GM23338 (cell line): Measurements from ENCODE around the gene BORCS8. TPM values are rescaled to one million over a fixed set of nuclear protein-coding genes. Genes with fewer than 3 reads are reported as not detected.

Experiments
- ATAC-seq: fragments of 200-7000 bp; cut with Tn5 transposase; 3 replicates; pipeline ENCODE4 v1.9.1; 2020
- DNase-seq: peaks from one replicate; pipeline ENCODE4 v3.0.0-alpha.2; 2015; ENCODE audit warnings: low spot score
- H2AFZ ChIP-seq: fragments of 200-600 bp; sonication (generic); 2 replicates; pipeline ENCODE4 v1.8.0; 2016; ENCODE audit warnings: antibody characterized with exemption, mild to moderate bottlenecking, moderate library complexity
- H3F3A ChIP-seq: fragments of 200-600 bp; sonication (generic); replicated peaks from 2 replicates; pipeline ENCODE4 v1.8.0; 2017; ENCODE audit warnings: antibody characterized with exemption, mixed run types, low read depth
- H3K27ac ChIP-seq: fragments of 200-600 bp; sonication (generic); 2 replicates; pipeline ENCODE4 v1.6.1; 2016; ENCODE audit warnings: low read depth
- H3K27me3 ChIP-seq: fragments of 200-600 bp; sonication (generic); 2 replicates; pipeline ENCODE4 v1.8.0; 2016; ENCODE audit warnings: mild to moderate bottlenecking, mixed run types, moderate library complexity; ENCODE audit not compliant: insufficient read depth
- H3K36me3 ChIP-seq: fragments of 200-600 bp; sonication (generic); 2 replicates; pipeline ENCODE4 v1.8.0; 2016; ENCODE audit warnings: mild to moderate bottlenecking; ENCODE audit not compliant: insufficient read depth
- H3K4me1 ChIP-seq: fragments of 200-600 bp; sonication (generic); 2 replicates; pipeline ENCODE4 v1.8.0; 2016; ENCODE audit warnings: mild to moderate bottlenecking, moderate library complexity; ENCODE audit not compliant: insufficient read depth
- H3K4me2 ChIP-seq: fragments of 200-600 bp; sonication (generic); 2 replicates; pipeline ENCODE4 v1.7.1; 2017; ENCODE audit warnings: mixed run types
- H3K4me3 ChIP-seq: fragments of 200-600 bp; sonication (generic); 2 replicates; pipeline ENCODE4 v1.6.1; 2016; ENCODE audit warnings: mixed run types
- H3K79me2 ChIP-seq: fragments of 200-600 bp; sonication (generic); replicated peaks from 2 replicates; pipeline ENCODE4 v1.8.0; 2017; ENCODE audit warnings: mild to moderate bottlenecking; ENCODE audit not compliant: insufficient read depth
- H3K9me2 ChIP-seq: fragments of 200-600 bp; sonication (generic); 2 replicates; pipeline ENCODE4 v1.8.0; 2017; ENCODE audit not compliant: insufficient read depth
- H4K20me1 ChIP-seq: fragments of 200-600 bp; sonication (generic); replicated peaks from 2 replicates; pipeline ENCODE4 v1.8.0; 2017; ENCODE audit warnings: mild to moderate bottlenecking; ENCODE audit not compliant: insufficient read depth
- H3K27ac Mint-ChIP-seq: 2 replicates; pipeline ENCODE4 v1.8.0; 2020; ENCODE audit warnings: inconsistent platforms, mild to moderate bottlenecking, moderate library complexity, mixed read lengths
- H3K27me3 Mint-ChIP-seq: 3 replicates; pipeline ENCODE4 v1.8.0; 2022; ENCODE audit warnings: low read depth, mild to moderate bottlenecking, moderate library complexity, mixed read lengths, inconsistent platforms; ENCODE audit not compliant: insufficient read depth, poor library complexity
- H3K36me3 Mint-ChIP-seq: 3 replicates; pipeline ENCODE4 v1.8.0; 2021; ENCODE audit warnings: low read depth, mild to moderate bottlenecking, inconsistent platforms, moderate library complexity, mixed read lengths
- H3K4me1 Mint-ChIP-seq: 3 replicates; pipeline ENCODE4 v1.8.0; 2020; ENCODE audit warnings: mild to moderate bottlenecking, inconsistent platforms, mixed read lengths
- H3K4me3 Mint-ChIP-seq: 3 replicates; pipeline ENCODE4 v1.8.0; 2021; ENCODE audit warnings: moderate library complexity, mild to moderate bottlenecking, inconsistent platforms, mixed read lengths
- H3K9me3 Mint-ChIP-seq: 3 replicates; pipeline ENCODE4 v1.8.0; 2020; ENCODE audit warnings: moderate library complexity, mild to moderate bottlenecking, inconsistent platforms, mixed read lengths
- CREB1 ChIP-seq: fragments of 250-450 bp; sonication (Bioruptor Pico); IDR thresholded peaks from 2 replicates; pipeline ENCODE4 v1.5.0; 2020; ENCODE audit warnings: low read depth, mild to moderate bottlenecking, moderate library complexity
- EZH2 ChIP-seq: fragments of 200-600 bp; sonication (generic); IDR thresholded peaks from one replicate; pipeline ENCODE4 v1.8.0; 2017; ENCODE audit warnings: antibody characterized with exemption, mild to moderate bottlenecking, low read depth; ENCODE audit not compliant: unreplicated experiment
- EZH2phosphoT487 ChIP-seq: fragments of 200-600 bp; sonication (generic); IDR thresholded peaks from one replicate; pipeline ENCODE4 v1.8.1; 2018; ENCODE audit warnings: antibody characterized with exemption; ENCODE audit not compliant: unreplicated experiment
- NANOG ChIP-seq: IDR thresholded peaks from 2 replicates; pipeline ENCODE4 v1.6.1; 2016; ENCODE audit warnings: antibody characterized with exemption, borderline replicate concordance
- POLR2AphosphoS5 ChIP-seq: IDR thresholded peaks from 2 replicates; pipeline ENCODE4 v1.6.1; 2016; ENCODE audit warnings: antibody characterized with exemption, low read depth
- ZNF114 ChIP-seq: fragments of 250-450 bp; sonication (Bioruptor Pico); IDR thresholded peaks from 2 replicates; pipeline ENCODE4 v1.5.0; 2020; ENCODE audit warnings: mild to moderate bottlenecking, moderate library complexity
- ZNF331 ChIP-seq: fragments of 250-450 bp; sonication (Bioruptor Pico); IDR thresholded peaks from 2 replicates; pipeline ENCODE4 v1.5.0; 2020; ENCODE audit warnings: low read depth, mild to moderate bottlenecking, moderate library complexity
- polyA plus RNA-seq: library from polyadenylated mRNA; unstranded; fragments of >200 nt; fragmentation: Nextera tagmentation; extraction: Ambion mirVana; gene quantifications from 2 replicates; pipeline ENCODE4 v1.2.1, GENCODE V29; 2016
- total RNA-seq: library from RNA; depleted of rRNA; stranded (reverse); fragments of >200 nt; shearing (Covaris generic); gene quantifications from 2 replicates; pipeline ENCODE4 v1.2.3, GENCODE V29; 2014
- TF ChIP-seq, protein P1 (sequence below): fragments of 250-450 bp; sonication (Bioruptor Pico); IDR thresholded peaks from 2 replicates; pipeline ENCODE4 v1.5.0; 2020; ENCODE audit warnings: mild to moderate bottlenecking, moderate library complexity
- TF ChIP-seq, protein P2 (sequence below): IDR thresholded peaks from 2 replicates; pipeline ENCODE4 v1.6.1; 2016; ENCODE audit warnings: antibody characterized with exemption
- TF ChIP-seq, protein P3 (sequence below): IDR thresholded peaks from one replicate; pipeline ENCODE4 v1.6.1; 2018; ENCODE audit warnings: antibody characterized with exemption; ENCODE audit not compliant: unreplicated experiment

The BORCS8 gene
- total and polyA plus RNA-seq, 2 experiments from 2014 or later, result 15.1 to 18.8 TPM

DNA sequence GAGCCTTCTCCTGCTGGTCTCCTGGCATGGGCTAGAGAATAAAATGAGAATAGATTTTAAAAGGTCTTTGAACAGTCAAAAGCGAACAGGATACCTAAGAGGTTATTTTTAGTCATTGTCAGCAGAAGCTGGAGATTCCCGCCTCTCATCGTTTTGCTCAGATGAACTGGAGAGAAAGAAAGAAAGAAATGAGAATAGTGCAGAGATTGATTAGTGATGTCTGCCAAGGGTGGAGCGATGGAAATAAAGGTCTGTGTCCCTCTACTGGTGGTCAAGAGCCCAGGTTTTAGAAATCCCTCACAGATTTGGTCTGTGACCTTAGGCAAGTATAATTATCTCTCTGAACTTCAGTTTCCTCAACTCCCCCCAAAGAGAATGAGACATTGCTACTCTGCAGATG is 25.1 kb upstream of the BORCS8 start (continued):
- TF ChIP-seq POLR2AphosphoS5, result no peak

DNA sequence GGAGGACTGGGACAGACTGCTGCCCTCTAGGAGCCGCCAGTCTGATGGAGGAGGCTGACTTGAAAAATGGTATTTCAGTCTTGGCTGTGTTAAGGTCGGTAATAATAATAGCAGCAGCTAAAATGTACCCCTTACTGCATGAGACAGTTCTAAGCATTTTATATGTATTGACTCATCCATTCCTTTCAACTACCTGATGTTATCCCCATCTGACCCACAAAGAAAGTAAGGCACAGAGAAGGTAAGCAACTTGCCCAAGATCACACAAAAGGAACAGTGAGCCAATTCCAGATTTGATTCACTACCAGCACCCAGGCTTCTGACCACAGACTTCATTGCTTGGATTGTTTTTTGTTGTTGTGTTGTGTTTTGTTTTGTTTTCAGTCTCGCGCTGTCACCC is 23.8 kb upstream of the BORCS8 start:
- Histone ChIP-seq H3K36me3 (no peaks in the 10 kb centered on the region), H3K4me2 (no peak overlapping the region), H3K4me1 (peaks cover 3% of the 10 kb centered on the region; the same call in 1 of the 2 replicates), H3K79me2 (no peaks in the 10 kb centered on the region), H3K9me2 (no peaks in the 10 kb centered on the region), H4K20me1 (peaks cover 3% of the 10 kb centered on the region; the same call in 1 of the 2 replicates), H3K27ac (no peak overlapping the region), H3K27me3 (peaks cover 41% of the 10 kb centered on the region), H2AFZ (no peak overlapping the region), H3K4me3 (no peak overlapping the region), H3F3A (no peaks in the 10 kb centered on the region)
- no peaks in the 10 kb centered on the region for H3K36me3 Mint-ChIP-seq
- no peak overlapping the region for H3K27ac Mint-ChIP-seq
- peaks cover 39% of the 10 kb centered on the region for H3K27me3 Mint-ChIP-seq
- TF ChIP-seq EZH2 (no peak), ZNF114 (CRISPR knock-in tag) (no peak), POLR2AphosphoS5 (no peak), CREB1 (CRISPR knock-in tag) (no peak), NANOG (no peak), ZNF331 (CRISPR knock-in tag) (no peak), EZH2phosphoT487 (no peak)
- TF ChIP-seq, protein P1, sequence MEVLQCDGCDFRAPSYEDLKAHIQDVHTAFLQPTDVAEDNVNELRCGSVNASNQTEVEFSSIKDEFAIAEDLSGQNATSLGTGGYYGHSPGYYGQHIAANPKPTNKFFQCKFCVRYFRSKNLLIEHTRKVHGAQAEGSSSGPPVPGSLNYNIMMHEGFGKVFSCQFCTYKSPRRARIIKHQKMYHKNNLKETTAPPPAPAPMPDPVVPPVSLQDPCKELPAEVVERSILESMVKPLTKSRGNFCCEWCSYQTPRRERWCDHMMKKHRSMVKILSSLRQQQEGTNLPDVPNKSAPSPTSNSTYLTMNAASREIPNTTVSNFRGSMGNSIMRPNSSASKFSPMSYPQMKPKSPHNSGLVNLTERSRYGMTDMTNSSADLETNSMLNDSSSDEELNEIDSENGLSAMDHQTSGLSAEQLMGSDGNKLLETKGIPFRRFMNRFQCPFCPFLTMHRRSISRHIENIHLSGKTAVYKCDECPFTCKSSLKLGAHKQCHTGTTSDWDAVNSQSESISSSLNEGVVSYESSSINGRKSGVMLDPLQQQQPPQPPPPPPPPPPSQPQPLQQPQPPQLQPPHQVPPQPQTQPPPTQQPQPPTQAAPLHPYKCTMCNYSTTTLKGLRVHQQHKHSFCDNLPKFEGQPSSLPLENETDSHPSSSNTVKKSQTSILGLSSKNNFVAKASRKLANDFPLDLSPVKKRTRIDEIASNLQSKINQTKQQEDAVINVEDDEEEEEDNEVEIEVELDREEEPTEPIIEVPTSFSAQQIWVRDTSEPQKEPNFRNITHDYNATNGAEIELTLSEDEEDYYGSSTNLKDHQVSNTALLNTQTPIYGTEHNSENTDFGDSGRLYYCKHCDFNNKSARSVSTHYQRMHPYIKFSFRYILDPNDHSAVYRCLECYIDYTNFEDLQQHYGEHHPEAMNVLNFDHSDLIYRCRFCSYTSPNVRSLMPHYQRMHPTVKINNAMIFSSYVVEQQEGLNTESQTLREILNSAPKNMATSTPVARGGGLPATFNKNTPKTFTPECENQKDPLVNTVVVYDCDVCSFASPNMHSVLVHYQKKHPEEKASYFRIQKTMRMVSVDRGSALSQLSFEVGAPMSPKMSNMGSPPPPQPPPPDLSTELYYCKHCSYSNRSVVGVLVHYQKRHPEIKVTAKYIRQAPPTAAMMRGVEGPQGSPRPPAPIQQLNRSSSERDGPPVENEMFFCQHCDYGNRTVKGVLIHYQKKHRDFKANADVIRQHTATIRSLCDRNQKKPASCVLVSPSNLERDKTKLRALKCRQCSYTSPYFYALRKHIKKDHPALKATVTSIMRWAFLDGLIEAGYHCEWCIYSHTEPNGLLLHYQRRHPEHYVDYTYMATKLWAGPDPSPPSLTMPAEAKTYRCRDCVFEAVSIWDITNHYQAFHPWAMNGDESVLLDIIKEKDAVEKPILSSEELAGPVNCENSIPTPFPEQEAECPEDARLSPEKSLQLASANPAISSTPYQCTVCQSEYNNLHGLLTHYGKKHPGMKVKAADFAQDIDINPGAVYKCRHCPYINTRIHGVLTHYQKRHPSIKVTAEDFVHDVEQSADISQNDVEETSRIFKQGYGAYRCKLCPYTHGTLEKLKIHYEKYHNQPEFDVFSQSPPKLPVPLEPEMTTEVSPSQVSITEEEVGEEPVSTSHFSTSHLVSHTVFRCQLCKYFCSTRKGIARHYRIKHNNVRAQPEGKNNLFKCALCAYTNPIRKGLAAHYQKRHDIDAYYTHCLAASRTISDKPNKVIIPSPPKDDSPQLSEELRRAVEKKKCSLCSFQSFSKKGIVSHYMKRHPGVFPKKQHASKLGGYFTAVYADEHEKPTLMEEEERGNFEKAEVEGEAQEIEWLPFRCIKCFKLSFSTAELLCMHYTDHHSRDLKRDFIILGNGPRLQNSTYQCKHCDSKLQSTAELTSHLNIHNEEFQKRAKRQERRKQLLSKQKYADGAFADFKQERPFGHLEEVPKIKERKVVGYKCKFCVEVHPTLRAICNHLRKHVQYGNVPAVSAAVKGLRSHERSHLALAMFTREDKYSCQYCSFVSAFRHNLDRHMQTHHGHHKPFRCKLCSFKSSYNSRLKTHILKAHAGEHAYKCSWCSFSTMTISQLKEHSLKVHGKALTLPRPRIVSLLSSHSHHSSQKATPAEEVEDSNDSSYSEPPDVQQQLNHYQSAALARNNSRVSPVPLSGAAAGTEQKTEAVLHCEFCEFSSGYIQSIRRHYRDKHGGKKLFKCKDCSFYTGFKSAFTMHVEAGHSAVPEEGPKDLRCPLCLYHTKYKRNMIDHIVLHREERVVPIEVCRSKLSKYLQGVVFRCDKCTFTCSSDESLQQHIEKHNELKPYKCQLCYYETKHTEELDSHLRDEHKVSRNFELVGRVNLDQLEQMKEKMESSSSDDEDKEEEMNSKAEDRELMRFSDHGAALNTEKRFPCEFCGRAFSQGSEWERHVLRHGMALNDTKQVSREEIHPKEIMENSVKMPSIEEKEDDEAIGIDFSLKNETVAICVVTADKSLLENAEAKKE, result no peak
- TF ChIP-seq, protein P2, sequence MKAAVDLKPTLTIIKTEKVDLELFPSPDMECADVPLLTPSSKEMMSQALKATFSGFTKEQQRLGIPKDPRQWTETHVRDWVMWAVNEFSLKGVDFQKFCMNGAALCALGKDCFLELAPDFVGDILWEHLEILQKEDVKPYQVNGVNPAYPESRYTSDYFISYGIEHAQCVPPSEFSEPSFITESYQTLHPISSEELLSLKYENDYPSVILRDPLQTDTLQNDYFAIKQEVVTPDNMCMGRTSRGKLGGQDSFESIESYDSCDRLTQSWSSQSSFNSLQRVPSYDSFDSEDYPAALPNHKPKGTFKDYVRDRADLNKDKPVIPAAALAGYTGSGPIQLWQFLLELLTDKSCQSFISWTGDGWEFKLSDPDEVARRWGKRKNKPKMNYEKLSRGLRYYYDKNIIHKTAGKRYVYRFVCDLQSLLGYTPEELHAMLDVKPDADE, result no peak
- TF ChIP-seq, protein P3, sequence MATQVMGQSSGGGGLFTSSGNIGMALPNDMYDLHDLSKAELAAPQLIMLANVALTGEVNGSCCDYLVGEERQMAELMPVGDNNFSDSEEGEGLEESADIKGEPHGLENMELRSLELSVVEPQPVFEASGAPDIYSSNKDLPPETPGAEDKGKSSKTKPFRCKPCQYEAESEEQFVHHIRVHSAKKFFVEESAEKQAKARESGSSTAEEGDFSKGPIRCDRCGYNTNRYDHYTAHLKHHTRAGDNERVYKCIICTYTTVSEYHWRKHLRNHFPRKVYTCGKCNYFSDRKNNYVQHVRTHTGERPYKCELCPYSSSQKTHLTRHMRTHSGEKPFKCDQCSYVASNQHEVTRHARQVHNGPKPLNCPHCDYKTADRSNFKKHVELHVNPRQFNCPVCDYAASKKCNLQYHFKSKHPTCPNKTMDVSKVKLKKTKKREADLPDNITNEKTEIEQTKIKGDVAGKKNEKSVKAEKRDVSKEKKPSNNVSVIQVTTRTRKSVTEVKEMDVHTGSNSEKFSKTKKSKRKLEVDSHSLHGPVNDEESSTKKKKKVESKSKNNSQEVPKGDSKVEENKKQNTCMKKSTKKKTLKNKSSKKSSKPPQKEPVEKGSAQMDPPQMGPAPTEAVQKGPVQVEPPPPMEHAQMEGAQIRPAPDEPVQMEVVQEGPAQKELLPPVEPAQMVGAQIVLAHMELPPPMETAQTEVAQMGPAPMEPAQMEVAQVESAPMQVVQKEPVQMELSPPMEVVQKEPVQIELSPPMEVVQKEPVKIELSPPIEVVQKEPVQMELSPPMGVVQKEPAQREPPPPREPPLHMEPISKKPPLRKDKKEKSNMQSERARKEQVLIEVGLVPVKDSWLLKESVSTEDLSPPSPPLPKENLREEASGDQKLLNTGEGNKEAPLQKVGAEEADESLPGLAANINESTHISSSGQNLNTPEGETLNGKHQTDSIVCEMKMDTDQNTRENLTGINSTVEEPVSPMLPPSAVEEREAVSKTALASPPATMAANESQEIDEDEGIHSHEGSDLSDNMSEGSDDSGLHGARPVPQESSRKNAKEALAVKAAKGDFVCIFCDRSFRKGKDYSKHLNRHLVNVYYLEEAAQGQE, result no peak
- no peaks in the 10 kb centered on the region for H3K9me3 Mint-ChIP-seq
- ATAC-seq, result no peak
- DNase-seq, result no peak
- H3K4me3 Mint-ChIP-seq, result no peak overlapping the region
- H3K4me1 Mint-ChIP-seq, result peaks cover 12% of the 10 kb centered on the region
